HCT116 (cell line): ENCODE measurements around the gene LRRN2. TPM values are rescaled to one million over a fixed set of nuclear protein-coding genes. Genes with fewer than 3 reads are reported as not detected.

ENCODE experiments used
- ATAC-seq: fragments of 200-7000 bp; cut with Tn5 transposase; 2 replicates; pipeline ENCODE4 v1.9.1; 2020; ENCODE audit warnings: mild to moderate bottlenecking, moderate library complexity
- BruUV-seq: library from RNA; stranded (reverse); fragments of 400-500 nt; replicated peaks from 2 replicates; lab custom pipeline; 2021; lab: Mats Ljungman, UMichigan
- CTCF ChIA-PET: fragments of 300-600 bp; sonication (Branson Sonifier 250); formaldehyde crosslinking; loops from one replicate; lab custom pipeline; 2021; ENCODE audit warnings: antibody characterized with exemption; lab: Charles Lee
- POLR2A ChIA-PET: fragments of 300-600, 350-600 bp; sonication (Branson Sonifier 250); formaldehyde crosslinking; loops from one replicate; lab custom pipeline; 2021; ENCODE audit warnings: antibody characterized with exemption; lab: Charles Lee
- RAD21 ChIA-PET, 2 experiments: fragments of 300-600 bp; sonication (Branson Sonifier 250); formaldehyde crosslinking; loops; one replicate each; lab custom pipeline; 2023; ENCODE audit warnings: low total read pairs in 2 of 2; ENCODE audit not compliant: uncharacterized antibody in 2 of 2, unreplicated experiment in 2 of 2, low non-redundant PET in 1 of 2; lab: Charles Lee
- DNase-seq: peaks from one replicate; pipeline ENCODE4 v3.0.0-alpha.2; 2010; ENCODE audit warnings: low read depth, low spot score
- H2AFZ ChIP-seq: fragments of 200-600 bp; shearing (Covaris generic), sonication (generic); 2 replicates; pipeline ENCODE4 v1.6.1; 2017; ENCODE audit warnings: low read depth, mixed run types, mixed read lengths, antibody characterized with exemption, low read length; ENCODE audit not compliant: poor library complexity, severe bottlenecking
- H3K27ac ChIP-seq: 2 replicates; pipeline ENCODE4 v1.5.1; 2012; ENCODE audit warnings: low read depth, low read length
- H3K27me3 ChIP-seq: fragments of 200-600 bp; sonication (generic); 2 replicates; pipeline ENCODE4 v1.6.1; 2016; ENCODE audit warnings: mixed run types, low read length, mixed read lengths; ENCODE audit not compliant: insufficient read depth
- H3K36me3 ChIP-seq, 2 experiments: fragments of 200-500 bp in 1 of 2; fragments of 200-600 bp in 1 of 2; sonication (Bioruptor generic) in 1 of 2; sonication (generic) in 1 of 2; 2 replicates each; pipeline versions ENCODE4 v1.5.1 to v1.6.1; 2014 to 2016; ENCODE audit warnings: low read length in 2 of 2, inconsistent platforms in 1 of 2, mixed read lengths in 1 of 2, mixed run types in 1 of 2; ENCODE audit not compliant: insufficient read depth in 2 of 2, control insufficient read depth in 1 of 2
- H3K4me1 ChIP-seq, 2 experiments: fragments of 200-600 bp in 1 of 2; sonication (generic) in 1 of 2; 2 replicates each; pipeline versions ENCODE4 v1.5.1 to v1.6.1; 2012 to 2017; ENCODE audit warnings: low read length in 2 of 2, inconsistent platforms in 1 of 2, mild to moderate bottlenecking in 1 of 2, mixed read lengths in 1 of 2, mixed run types in 1 of 2, moderate library complexity in 1 of 2; ENCODE audit not compliant: insufficient read depth in 2 of 2, control insufficient read depth in 1 of 2
- H3K4me2 ChIP-seq: fragments of 200-600 bp; sonication (generic); 2 replicates; pipeline ENCODE4 v1.6.1; 2017; ENCODE audit warnings: mixed run types, low read length, mixed read lengths
- H3K4me3 ChIP-seq, 2 experiments: fragments of 200-600 bp in 1 of 2; sonication (generic) in 1 of 2; replicated peaks in 1 of 2; 2 replicates each; pipeline ENCODE4 v1.5.1; 2011 to 2016; ENCODE audit warnings: low read length in 2 of 2, control low read depth in 1 of 2, low read depth in 1 of 2, mild to moderate bottlenecking in 1 of 2, mixed read lengths in 1 of 2, mixed run types in 1 of 2
- H3K79me2 ChIP-seq: fragments of 200-600 bp; sonication (generic); 2 replicates; pipeline ENCODE4 v1.6.1; 2017; ENCODE audit warnings: mild to moderate bottlenecking, mixed run types, low read length, moderate library complexity, mixed read lengths; ENCODE audit not compliant: insufficient read depth
- H3K9ac ChIP-seq: fragments of 200-600 bp; sonication (generic); 2 replicates; pipeline ENCODE4 v1.6.1; 2016; ENCODE audit warnings: low read length, mixed read lengths
- H3K9me2 ChIP-seq: fragments of 200-600 bp; sonication (generic), shearing (Covaris generic); 2 replicates; pipeline ENCODE4 v1.6.1; 2017; ENCODE audit warnings: mixed run types, mild to moderate bottlenecking, moderate library complexity; ENCODE audit not compliant: insufficient read depth
- H3K9me3 ChIP-seq, 2 experiments: fragments of 200-500 bp in 1 of 2; fragments of 200-600 bp in 1 of 2; sonication (Bioruptor generic) in 1 of 2; sonication (generic) in 1 of 2; 2 replicates each; pipeline ENCODE4 v1.6.1; 2014 to 2017; ENCODE audit warnings: low read length in 2 of 2, mixed read lengths in 2 of 2, inconsistent platforms in 1 of 2, low read depth in 1 of 2, mild to moderate bottlenecking in 1 of 2, mixed run types in 1 of 2, moderate library complexity in 1 of 2; ENCODE audit not compliant: control insufficient read depth in 1 of 2, insufficient read depth in 1 of 2
- H4K20me1 ChIP-seq: fragments of 200-600 bp; sonication (generic), shearing (Covaris generic); 2 replicates; pipeline ENCODE4 v1.6.1; 2017; ENCODE audit warnings: mixed run types, mild to moderate bottlenecking, moderate library complexity; ENCODE audit not compliant: insufficient read depth
- CBX3 ChIP-seq: IDR thresholded peaks from 2 replicates; pipeline ENCODE4 v1.6.1; 2012; ENCODE audit warnings: low read depth
- CTCF ChIP-seq, 3 experiments: fragments of 200-600 bp in 1 of 3; sonication (generic) in 1 of 3; IDR thresholded peaks in 2 of 3; conservative IDR thresholded peaks in 1 of 3; 2 replicates each; pipeline ENCODE4 v1.5.1; 2012 to 2017; ENCODE audit warnings: low read depth in 2 of 3, low read length in 2 of 3, antibody characterized with exemption in 1 of 3, borderline replicate concordance in 1 of 3, control low read depth in 1 of 3, mild to moderate bottlenecking in 1 of 3, mixed read lengths in 1 of 3, mixed run types in 1 of 3, moderate library complexity in 1 of 3; ENCODE audit not compliant: insufficient read depth in 1 of 3
- RAD21 ChIP-seq: IDR thresholded peaks from 2 replicates; pipeline ENCODE4 v1.6.1; 2012; ENCODE audit warnings: low read depth, mild to moderate bottlenecking
- REST ChIP-seq: IDR thresholded peaks from 2 replicates; pipeline ENCODE4 v1.6.1; 2012; ENCODE audit warnings: low read depth
- intact Hi-C: fragments of 100-400 bp; cut with micrococcal nuclease; formaldehyde crosslinking; loops from 2 replicates; pipeline ENCODE4 v1.10.0; 2022
- total RNA-seq: library from RNA; stranded (reverse); gene quantifications from one replicate; pipeline ENCODE4 v1.2.1, GENCODE V29; 2021; ENCODE audit not compliant: unreplicated experiment

LRRN2 gene
- total RNA-seq, 1 experiment from 2014 or later: 3.2 TPM

GRCh38 chr1:204619721-204620120, 65.8 kb downstream of the LRRN2 start:
- no peaks in the 10 kb centered on the region for H3K36me3 ChIP-seq
- peaks cover 24 to 29% of the 10 kb centered on the region in 2 experiments for H3K4me1 ChIP-seq
- ATAC-seq (no peak), DNase-seq (no peak)
- ChIA-PET CTCF (interaction anchor here (2.4 kb wide), 1 partner anchor 187 kb away, joined by 12 read pairs; no protein-coding TSS in a partner anchor), RAD21 (no interaction called here), POLR2A (interaction anchor here (0.6 kb wide), 1 partner anchor 120 kb away, joined by 3 read pairs; no protein-coding TSS in a partner anchor)
- no peak overlapping the region for H3K9ac ChIP-seq
- no peaks in the 10 kb centered on the region for H4K20me1 ChIP-seq
- no peaks in the 10 kb centered on the region for H3K79me2 ChIP-seq
- no peak overlapping the region for H2AFZ ChIP-seq
- H3K4me2 ChIP-seq: no peak overlapping the region
- peak; percentile 44 for TF ChIP-seq RAD21
- TF ChIP-seq CBX3: no peak
- TF ChIP-seq CTCF (IDR thresholded peaks at IDR 0.05 in 2 of 3, conservative IDR thresholded peaks at IDR 0.05 in 1 of 3; ENCODE audit: borderline replicate concordance in 1 of 3, insufficient read depth in 1 of 3, low read depth in 2 of 3, low read length in 2 of 3): 0 out of 6 replicates have a peak, but pooled peaks of 1 of the 3 experiments have one; percentile 14
- TF ChIP-seq REST: no peak
- no TSS peak for BruUV-seq
- 0 out of 2 replicates have a peak, but pooled peaks cover under 1% of the 10 kb centered on the region for H3K27me3 ChIP-seq
- no peak overlapping the region for H3K27ac ChIP-seq
- H3K9me3 ChIP-seq: no peaks in the 10 kb centered on the region
- H3K9me2 ChIP-seq: no peaks in the 10 kb centered on the region
- intact Hi-C loops: no loop called here
- H3K4me3 ChIP-seq: no peak overlapping the region
